Sigmoid colon (tissue), 4 donors: ENCODE measurements around the gene RBM3.

Source experiments
- EP300 ChIP-seq, 4 donors: sonication (generic); formaldehyde crosslinking; IDR thresholded peaks; one replicate each; pipeline ENCODE4 v1.6.1; 2017; ENCODE audit warnings: antibody characterized with exemption in 4 of 4
- POLR2A ChIP-seq, 2 donors: fragments of 450-650 bp; IDR thresholded peaks; one replicate each; pipeline ENCODE4 v1.6.1; 2016; ENCODE audit warnings: antibody characterized with exemption in 2 of 2, mild to moderate bottlenecking in 2 of 2, moderate library complexity in 2 of 2
- TF ChIP-seq, protein P1 (sequence below), 4 experiments: fragments of 450-650 bp in 3 of 4; fragments of 200-600 bp in 1 of 4; IDR thresholded peaks; one replicate each; pipeline ENCODE4 v1.5.1; 2016 to 2019; ENCODE audit warnings: antibody characterized with exemption in 4 of 4, mild to moderate bottlenecking in 3 of 4, moderate library complexity in 2 of 4

- TF ChIP-seq, protein P1, sequence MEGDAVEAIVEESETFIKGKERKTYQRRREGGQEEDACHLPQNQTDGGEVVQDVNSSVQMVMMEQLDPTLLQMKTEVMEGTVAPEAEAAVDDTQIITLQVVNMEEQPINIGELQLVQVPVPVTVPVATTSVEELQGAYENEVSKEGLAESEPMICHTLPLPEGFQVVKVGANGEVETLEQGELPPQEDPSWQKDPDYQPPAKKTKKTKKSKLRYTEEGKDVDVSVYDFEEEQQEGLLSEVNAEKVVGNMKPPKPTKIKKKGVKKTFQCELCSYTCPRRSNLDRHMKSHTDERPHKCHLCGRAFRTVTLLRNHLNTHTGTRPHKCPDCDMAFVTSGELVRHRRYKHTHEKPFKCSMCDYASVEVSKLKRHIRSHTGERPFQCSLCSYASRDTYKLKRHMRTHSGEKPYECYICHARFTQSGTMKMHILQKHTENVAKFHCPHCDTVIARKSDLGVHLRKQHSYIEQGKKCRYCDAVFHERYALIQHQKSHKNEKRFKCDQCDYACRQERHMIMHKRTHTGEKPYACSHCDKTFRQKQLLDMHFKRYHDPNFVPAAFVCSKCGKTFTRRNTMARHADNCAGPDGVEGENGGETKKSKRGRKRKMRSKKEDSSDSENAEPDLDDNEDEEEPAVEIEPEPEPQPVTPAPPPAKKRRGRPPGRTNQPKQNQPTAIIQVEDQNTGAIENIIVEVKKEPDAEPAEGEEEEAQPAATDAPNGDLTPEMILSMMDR (IDR thresholded peaks at IDR 0.05) = no peak
- TF ChIP-seq POLR2A (IDR thresholded peaks at IDR 0.05) = no peak
- TF ChIP-seq EP300 (IDR thresholded peaks at IDR 0.05) = peak in 1 of 4 donors; percentile 12
Observed at GRCh38 chrX:48591255-48591791, 17.0 kb downstream of the RBM3 start.
